ENCODE measurements around the gene TUNAR. TPM values are rescaled to one million over a fixed set of nuclear protein-coding genes. Genes with fewer than 3 reads are reported as not detected.

The TUNAR gene
- polyA plus RNA-seq, 1 experiment = not detected

DNA sequence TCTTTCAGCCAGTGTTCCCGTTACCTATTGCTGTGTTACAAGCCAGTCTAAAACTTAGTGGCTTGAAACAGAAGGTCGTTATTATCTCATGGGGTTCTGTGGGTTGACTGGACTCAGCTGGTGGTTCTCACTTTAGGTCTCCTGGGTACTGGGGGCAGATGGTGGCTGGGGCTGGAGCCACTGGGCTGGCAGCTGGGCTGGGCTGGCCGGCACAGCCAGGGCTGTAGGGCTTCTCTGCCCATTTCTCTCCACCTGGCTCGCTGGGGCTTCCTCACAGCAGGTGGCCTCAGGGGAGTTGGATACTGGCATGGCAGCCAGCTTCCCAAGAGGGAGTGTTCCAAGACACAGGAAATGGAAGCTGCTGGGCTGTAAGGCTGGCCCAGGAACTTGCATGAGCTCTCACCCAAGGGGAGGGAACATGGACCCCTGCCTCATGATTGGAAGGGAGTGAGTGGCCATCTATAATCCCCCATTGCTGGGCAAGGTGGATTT is 27.0 kb downstream of the TUNAR start:
- POLR2A ChIA-PET = no interaction called here
- Histone ChIP-seq H3K9me3 (ENCODE audit: control insufficient read depth, insufficient read depth, low read length) (no peaks in the 10 kb centered on the region), H3K27ac (ENCODE audit: low read depth, low read length) (no peak overlapping the region), H3K4me3 (ENCODE audit: low read depth, low read length) (no peak overlapping the region), H3K27me3 (ENCODE audit: control insufficient read depth, insufficient read depth, low read length) (no peaks in the 10 kb centered on the region)
- CTCF ChIA-PET = no interaction called here
- TF ChIP-seq, protein P1, sequence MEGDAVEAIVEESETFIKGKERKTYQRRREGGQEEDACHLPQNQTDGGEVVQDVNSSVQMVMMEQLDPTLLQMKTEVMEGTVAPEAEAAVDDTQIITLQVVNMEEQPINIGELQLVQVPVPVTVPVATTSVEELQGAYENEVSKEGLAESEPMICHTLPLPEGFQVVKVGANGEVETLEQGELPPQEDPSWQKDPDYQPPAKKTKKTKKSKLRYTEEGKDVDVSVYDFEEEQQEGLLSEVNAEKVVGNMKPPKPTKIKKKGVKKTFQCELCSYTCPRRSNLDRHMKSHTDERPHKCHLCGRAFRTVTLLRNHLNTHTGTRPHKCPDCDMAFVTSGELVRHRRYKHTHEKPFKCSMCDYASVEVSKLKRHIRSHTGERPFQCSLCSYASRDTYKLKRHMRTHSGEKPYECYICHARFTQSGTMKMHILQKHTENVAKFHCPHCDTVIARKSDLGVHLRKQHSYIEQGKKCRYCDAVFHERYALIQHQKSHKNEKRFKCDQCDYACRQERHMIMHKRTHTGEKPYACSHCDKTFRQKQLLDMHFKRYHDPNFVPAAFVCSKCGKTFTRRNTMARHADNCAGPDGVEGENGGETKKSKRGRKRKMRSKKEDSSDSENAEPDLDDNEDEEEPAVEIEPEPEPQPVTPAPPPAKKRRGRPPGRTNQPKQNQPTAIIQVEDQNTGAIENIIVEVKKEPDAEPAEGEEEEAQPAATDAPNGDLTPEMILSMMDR (IDR thresholded peaks at IDR 0.05; ENCODE audit: low read depth, low read length) = no peak
- no peak for DNase-seq (ENCODE audit: low read depth, low spot score)

DNA sequence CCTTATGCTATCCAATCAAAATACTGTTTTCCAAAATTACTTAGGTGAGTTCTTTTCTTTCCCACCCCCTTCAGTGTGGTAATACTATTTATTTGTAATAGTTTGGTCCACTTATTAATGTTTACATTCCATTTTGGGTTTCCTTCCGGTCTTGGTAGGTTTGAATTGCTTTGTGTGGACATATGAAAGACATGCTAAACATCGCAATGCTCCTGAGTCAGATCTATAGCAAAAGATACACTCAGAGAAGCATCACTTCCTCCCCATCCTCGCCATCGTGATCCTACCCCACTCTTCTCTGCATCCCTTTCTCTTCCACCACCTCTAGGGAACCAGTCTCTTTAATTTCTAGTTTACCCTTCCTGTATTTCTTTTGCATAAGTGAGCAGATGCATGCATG is 30.0 kb downstream of the TUNAR start:
- Histone ChIP-seq H3K27ac (ENCODE audit: low read depth, low read length) (no peak overlapping the region), H3K4me3 (ENCODE audit: low read depth, low read length) (no peak overlapping the region), H3K9me3 (ENCODE audit: control insufficient read depth, insufficient read depth, low read length) (no peaks in the 10 kb centered on the region), H3K27me3 (ENCODE audit: control insufficient read depth, insufficient read depth, low read length) (no peaks in the 10 kb centered on the region)
- DNase-seq (ENCODE audit: low read depth, low spot score) = no peak
- TF ChIP-seq, protein P1 (IDR thresholded peaks at IDR 0.05; ENCODE audit: low read depth, low read length) = no peak
- ChIA-PET CTCF (no interaction called here), POLR2A (no interaction called here)

DNA sequence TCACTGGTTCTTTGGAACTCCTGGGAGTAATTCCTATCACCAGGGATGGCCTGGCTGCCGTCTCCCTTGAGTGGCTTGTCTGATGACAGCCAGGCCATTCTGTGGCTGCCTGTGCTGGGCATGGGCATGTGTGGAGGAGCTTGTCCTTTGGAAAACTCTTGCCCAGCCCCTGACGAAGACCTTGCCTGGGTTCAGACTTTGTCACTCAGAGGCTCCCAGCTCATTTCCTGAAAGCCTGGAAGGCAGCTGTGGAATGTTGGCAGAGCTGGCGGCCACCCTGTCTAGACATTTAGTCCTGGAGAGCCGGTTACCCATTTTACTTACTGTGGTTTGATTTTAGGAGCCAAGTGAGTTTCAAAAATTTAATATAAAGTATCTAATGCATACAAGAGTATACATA is 34.0 kb downstream of the TUNAR start:
- ChIA-PET POLR2A (no interaction called here), CTCF (no interaction called here)

DNA sequence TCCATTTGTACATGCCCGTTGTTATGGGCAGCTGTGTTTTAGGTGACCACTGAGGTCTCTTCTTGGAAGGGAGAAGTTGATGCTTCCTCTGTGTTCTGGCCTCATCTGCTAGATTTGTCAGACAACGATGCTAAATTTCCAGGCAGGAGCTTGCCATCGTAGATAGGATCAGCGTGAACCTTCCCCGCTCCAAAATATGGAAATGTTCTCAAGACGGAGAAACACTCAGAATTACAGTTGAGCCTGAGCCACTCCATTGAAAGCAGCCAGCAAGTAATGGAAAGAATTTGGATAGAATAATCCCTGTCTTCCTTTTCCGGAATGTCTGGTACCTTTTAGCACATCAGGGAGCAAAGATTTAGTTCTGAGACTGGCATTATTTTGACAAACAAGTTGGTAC is 34.8 kb downstream of the TUNAR start:
- no peaks in the 10 kb centered on the region for H3K9me3 ChIP-seq (ENCODE audit: control insufficient read depth, insufficient read depth, low read length)
- DNase-seq (ENCODE audit: low read depth, low spot score) = no peak
- TF ChIP-seq, protein P1 (IDR thresholded peaks at IDR 0.05; ENCODE audit: low read depth, low read length) = no peak
- POLR2A ChIA-PET = no interaction called here
- CTCF ChIA-PET = no interaction called here
- no peaks in the 10 kb centered on the region for H3K27me3 ChIP-seq (ENCODE audit: control insufficient read depth, insufficient read depth, low read length)
- H3K4me3 ChIP-seq (ENCODE audit: low read depth, low read length) = no peak overlapping the region
- H3K27ac ChIP-seq (ENCODE audit: low read depth, low read length) = no peak overlapping the region

More for the DNA sequence above, 34.0 kb downstream of the TUNAR start:
- Histone ChIP-seq H3K9me3 (ENCODE audit: control insufficient read depth, insufficient read depth, low read length) (no peaks in the 10 kb centered on the region), H3K27me3 (ENCODE audit: control insufficient read depth, insufficient read depth, low read length) (no peaks in the 10 kb centered on the region), H3K4me3 (ENCODE audit: low read depth, low read length) (no peak overlapping the region), H3K27ac (ENCODE audit: low read depth, low read length) (no peak overlapping the region)
- DNase-seq (ENCODE audit: low read depth, low spot score) = no peak
- TF ChIP-seq, protein P1 (IDR thresholded peaks at IDR 0.05; ENCODE audit: low read depth, low read length) = no peak

DNA sequence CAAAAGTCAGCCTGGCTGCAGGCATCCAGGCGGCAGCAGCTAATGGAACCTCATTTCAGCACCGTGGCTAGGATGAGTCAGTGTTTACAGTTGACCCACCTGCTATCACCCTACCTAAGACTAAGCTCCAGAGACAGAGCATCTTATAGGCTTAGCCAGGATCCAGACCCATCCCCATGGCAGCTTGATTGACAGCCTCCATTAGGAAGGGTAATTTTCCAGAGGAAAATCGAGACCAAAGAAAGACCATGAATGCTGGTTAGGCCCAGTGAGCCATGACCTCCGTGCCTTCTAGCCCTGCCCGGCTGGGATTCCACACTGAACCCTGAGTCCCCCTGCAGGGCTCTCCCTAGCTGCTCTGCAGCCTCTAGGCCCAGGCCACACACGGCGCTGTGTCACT is 38.7 kb downstream of the TUNAR start:
- H3K9me3 ChIP-seq (ENCODE audit: control insufficient read depth, insufficient read depth, low read length) = no peaks in the 10 kb centered on the region
- DNase-seq (ENCODE audit: low read depth, low spot score) = no peak
- CTCF ChIA-PET = no interaction called here
- TF ChIP-seq, protein P1 (IDR thresholded peaks at IDR 0.05; ENCODE audit: low read depth, low read length) = no peak
- no peaks in the 10 kb centered on the region for H3K27me3 ChIP-seq (ENCODE audit: control insufficient read depth, insufficient read depth, low read length)
- POLR2A ChIA-PET = no interaction called here
- H3K27ac ChIP-seq (ENCODE audit: low read depth, low read length) = no peak overlapping the region
- no peak overlapping the region for H3K4me3 ChIP-seq (ENCODE audit: low read depth, low read length)
